HG03378 (cell line): ENCODE results near the gene PCSK2.

Experiments used
- ATAC-seq: cut with Tn5 transposase; IDR thresholded peaks from one replicate; pipeline ENCODE4 v1.9.1; 2021; ENCODE audit warnings: mild to moderate bottlenecking, moderate library complexity; ENCODE audit not compliant: unreplicated experiment

PCSK2 gene

DNA sequence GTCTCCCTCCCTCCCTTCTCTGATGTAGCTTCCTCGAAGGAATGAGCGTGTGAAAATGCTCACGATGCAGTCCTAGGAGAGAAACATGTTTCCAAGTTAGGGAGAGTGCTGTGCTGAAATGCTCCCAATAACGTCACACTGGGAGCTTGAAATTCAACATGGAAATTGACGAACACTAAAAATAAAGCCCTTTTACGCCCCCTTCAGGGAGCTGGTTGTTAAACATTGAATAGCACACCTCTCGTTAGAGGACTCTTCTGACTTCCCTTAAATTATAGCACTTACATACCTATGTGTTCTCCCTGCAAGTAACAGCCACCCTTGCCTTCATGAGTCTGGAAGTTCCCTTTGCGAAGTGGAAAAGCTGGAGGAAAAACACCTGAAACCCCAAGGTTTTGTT lies 215.7 kb downstream of the PCSK2 start:
- ATAC-seq, result no peak

DNA sequence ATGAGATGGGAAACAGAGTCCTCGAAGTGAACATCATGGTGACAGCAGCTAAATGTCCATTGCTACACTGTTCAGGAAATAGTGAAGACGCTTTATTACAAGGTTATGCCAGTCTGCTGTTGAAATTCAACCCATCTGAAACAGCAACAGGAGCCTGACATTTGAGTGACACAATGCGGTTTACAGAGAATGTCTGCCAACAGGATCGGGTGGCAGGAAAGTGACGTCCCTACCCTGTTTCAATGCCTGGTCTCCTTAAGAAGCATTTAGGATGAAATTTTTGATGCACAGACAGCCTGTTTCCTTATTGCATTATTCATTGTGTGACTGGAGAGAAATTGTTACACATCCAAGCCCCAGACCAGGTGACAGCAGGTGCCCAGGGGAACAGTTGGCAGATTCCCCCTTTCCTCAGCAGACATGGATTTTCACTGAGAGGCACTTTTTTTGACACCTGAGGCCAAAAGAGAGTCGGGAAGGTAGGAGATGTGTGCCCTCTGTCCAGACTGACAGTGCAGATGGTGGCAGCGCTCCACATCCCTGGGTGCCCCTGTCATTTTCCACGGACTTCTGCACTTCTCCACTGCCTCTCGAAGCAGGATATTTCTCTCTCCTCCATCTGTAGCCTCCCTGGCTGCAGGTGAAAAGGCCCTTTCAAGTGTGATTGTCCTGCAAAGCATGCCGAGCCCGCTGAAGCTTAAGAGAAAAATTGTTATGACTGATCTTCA lies 216.5 kb downstream of the PCSK2 start:
- ATAC-seq, result no peak

DNA sequence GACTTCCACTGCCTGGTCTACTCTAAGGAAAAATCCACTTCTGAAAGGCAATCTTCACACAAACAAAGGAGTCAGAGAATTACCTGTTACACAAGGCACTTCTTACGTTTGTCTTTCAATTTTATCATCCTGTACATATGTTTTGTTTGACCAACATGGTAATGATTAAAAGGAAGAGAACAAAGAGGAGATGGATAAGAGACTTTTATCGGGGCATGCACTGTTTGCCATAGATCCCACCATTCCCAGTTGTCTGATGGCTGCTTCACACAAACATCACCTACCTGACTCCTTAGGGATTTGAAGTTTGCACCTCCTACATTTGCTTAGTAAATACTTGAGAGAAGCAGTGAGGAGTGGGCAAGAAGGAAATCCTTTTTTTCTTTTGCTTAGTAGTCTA lies 217.3 kb downstream of the PCSK2 start:
- no peak for ATAC-seq

DNA sequence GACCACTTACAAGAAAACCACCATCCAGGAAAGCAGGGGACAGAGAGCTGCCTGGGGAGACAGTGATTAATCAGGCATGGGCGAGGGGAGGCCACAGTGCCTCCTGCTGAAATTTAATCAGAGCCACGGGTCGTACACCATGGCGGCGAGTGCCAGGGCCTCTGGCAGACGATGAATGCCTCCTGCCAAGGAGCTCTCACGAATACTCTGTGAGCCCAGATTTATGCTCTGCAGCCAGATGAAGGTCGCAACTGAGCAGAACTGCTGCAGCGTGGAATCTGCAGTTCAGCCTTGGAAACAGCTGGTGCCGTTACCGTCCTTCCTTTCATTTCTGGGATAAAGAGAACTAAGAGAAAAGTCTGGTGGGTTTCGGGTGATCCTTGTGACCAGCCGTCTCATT lies 218.7 kb downstream of the PCSK2 start:
- no peak for ATAC-seq

DNA sequence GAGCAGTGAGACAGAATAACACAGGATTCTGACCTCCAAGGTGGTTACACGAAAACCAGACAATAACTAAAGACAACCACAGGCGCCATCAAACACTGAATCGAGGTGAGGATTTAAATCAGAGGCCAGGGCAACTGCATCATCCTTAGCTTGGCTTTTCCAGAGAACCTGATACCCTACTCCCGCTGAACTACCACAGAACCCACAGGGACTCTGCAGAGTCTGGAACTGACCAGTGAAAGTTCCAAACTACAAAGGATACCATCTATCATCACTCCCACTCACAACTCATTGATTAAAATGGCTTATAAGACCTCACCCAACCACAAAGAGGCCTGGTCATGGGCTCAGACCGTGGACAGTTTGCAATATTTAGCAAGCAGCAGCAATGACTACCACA lies 219.3 kb downstream of the PCSK2 start:
- no peak for ATAC-seq

DNA sequence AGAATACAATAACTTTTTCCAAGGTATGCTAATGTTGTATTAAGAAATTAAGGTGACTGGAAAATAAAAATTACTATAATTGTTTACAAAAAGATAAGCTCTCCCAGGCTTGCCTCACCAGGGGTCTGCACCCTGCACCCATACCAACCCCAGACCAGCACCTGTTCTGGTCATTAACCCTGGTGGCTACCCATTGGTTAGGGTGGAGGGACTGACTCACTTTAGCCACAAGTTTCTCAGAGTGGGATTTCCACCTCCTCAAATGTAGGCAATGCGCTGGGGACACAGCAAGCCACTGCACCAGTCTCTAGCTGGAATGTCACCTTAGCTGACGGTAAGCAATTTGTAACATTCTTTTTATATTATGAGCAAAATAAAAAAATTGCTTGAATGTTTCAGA lies 221.2 kb downstream of the PCSK2 start:
- ATAC-seq, result no peak

DNA sequence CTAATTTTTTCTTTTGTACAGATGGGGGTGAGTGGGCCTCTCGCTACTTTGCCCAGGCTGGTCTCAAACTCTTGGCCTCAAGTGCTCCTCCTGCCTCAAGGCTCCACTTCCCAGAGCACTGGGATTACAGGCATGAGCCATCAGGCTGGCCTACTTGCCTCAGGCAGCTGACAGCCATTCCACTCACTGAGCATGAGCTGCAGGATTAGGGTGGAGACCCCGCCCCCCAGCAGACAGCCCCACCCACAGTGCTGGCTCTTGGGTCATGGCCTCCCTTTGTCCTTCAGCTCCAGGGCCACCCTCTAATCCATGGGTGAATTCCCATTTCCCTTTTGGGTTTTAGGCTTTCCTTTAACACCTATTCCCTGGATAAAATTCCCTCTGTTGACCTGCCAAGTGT lies 222.2 kb downstream of the PCSK2 start:
- no peak for ATAC-seq

DNA sequence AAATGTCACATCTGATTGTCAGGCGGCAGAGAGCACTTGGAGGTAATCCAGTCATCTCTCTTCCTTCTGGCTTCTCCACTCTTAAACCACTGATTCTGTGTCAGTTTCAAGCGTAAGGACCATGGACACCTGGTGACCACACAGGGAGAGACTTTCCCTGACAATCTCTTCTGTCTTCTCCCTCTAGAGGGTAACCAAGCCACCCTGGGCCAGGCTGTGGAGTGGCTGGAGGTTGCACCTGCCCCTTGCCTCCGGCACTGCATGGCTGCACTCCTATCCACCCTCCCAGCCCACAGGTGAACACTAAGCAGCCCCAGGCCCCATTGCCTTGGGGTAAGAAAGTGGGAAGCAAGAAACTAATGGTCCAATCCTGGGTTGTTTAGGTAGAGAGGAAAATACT lies 225.6 kb downstream of the PCSK2 start:
- ATAC-seq, result no peak

DNA sequence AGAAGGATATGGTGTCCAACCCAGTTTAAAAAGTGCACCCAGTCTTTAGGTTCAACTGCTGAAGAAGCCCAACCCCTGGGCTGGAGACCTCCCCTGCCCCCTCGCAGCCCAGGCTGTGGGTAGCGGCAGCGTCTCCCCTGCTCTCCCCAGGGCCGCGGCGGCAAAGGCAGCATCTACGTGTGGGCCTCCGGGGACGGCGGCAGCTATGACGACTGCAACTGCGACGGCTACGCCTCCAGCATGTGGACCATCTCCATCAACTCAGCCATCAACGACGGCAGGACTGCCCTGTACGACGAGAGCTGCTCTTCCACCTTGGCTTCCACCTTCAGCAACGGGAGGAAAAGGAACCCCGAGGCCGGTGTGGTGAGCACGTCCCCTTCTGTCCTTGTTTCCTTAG lies 226.8 kb downstream of the PCSK2 start:
- no peak for ATAC-seq

DNA sequence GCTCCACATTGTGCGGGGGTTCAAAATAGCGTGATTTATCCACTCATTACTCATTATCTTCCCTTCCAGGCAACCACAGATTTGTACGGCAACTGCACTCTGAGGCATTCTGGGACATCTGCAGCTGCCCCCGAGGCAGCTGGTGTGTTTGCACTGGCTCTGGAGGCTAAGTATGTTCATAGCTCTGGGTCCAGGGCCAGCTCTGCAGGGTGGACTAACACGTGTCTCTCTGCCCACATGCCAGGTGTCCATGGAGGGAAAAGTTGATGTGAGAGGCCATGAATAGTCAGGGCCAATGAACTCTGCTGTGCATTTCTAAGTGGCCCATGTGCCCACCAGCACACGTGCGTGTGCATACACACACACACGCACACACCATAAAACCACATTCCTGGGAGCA lies 229.4 kb downstream of the PCSK2 start:
- no peak for ATAC-seq

DNA sequence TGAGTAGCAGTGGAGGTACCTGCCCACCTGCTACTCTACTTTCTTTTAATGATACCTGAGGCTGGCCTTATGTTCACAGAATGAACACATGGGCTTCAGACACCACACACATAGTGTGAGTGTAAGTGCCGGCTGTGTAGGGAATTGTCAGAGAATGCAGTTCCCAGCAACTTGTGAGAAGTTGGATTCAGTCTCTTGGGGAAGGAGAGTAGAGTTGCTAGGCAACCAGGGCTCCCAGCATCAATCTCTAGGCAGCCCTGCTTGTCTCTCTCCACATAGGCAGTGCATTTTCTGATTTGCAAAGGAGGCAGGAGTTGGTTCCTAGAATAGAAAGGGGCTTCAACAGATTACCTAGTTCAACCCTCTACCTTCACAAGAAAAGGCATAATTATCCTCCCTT lies 230.2 kb downstream of the PCSK2 start:
- ATAC-seq, result no peak

DNA sequence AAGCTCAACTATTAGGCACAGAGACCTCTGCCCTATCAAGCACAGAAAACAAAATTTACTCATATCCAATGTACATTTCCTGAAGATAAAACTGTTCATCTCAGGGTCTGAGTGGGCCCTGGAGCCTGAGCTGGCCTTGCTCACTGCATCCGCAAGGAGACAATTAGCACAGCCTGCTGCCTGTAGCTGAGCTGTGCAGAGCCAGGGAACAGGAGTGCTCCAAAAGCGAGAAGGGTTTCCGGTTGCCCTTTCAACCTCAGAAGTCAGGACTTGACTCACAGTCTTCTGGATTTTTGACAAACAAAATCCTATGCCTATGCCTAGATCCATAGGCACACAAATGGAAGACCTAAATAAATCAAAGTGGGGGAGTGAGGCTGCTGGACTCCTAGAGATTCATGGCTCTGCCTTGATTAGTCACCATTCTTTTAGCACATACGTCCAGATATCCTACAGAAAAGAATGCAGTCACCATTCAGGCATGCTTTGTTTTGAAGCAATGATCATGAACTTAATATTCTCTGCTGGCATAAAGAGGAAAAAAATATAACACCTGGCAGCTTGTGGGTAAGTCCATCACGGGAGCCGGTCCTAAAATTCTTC lies 230.8 kb downstream of the PCSK2 start:
- no peak for ATAC-seq

DNA sequence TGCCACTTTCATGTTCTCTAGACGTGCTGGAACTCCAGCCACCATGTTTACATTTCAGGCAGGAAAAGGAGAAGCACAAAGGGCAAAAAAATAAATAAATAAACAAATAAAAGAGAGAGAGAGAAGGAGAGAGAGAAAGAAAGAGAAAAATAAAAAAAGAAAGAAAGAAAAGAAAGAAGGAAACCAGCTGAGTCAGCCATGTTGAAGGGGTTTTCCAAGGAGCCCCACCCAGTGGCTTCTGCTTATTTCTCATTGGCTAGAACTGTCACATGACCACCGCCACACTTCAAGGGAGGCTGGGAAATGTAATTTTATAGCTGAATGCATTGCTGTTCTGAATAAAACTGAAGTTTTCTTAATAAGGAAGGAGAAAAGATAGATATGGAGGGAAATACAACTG lies 233.3 kb downstream of the PCSK2 start:
- no peak for ATAC-seq

DNA sequence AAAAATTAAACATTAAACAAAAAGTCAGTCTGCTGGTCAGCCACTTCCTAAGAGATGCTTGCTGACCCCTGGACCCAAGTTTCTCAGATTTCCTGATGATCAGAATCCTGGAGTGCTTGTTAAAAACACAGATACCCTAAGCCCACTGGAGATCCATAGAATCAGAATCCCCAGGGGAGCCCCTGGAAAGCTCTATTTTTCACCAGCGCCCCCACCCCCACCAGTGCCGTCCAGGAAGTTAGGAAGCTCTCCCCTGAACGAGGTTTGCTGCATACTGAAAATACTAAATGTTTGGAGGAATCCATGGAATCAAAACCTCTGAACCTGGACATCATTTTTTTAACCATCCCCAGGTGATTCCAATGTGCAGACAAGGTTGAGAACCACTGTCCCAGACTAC lies 235.1 kb downstream of the PCSK2 start:
- no peak for ATAC-seq

DNA sequence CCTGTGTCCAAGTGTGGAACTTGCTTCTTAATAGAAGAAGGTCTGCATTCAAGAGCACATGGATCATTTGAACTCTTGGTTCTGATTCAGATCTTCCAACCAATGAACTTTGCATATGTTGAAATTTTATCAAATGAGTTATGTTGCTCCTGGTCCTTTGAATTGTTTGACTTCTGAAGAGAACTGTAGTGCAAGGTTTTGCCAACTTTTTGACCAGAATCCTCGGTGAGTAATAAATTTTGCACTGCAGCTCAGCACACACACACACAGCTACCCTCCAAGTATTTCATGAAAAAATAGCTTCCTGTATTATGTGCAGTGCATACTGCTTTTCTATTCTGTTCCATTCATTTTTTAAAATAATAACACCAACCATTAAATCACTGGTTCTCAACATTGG lies 236.9 kb downstream of the PCSK2 start:
- no peak for ATAC-seq

DNA sequence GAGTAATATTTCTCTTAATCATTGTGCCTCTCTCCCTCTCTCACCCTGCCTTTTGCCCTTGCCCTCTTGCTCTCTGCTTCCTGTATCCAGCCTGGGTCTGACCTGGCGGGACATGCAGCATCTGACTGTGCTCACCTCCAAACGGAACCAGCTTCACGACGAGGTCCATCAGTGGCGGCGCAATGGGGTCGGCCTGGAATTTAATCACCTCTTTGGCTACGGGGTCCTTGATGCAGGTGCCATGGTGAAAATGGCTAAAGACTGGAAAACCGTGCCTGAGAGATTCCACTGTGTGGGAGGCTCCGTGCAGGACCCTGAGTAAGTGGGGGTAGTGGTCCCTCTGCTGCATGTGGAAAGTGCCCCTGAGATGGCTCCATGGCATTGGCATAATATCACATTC lies 238.4 kb downstream of the PCSK2 start:
- ATAC-seq, result no peak

DNA sequence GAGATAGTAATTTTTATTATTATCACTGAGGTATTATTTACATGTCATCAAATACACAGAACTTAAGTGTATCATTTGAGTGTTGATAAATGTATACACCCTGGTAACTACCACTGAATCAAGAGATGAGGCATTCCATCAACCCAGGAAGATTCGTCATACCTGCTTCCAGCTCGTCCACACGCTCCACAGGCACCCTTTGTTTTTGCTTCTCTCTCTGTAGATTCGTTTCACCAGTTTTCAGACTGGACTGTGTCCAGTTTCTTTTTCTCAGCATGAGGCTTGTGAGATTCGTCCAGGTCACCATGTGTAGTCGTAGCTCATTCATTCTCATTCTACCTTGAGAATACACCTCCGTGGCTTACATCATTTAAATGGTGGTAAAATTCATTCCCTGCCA lies 239.8 kb downstream of the PCSK2 start:
- ATAC-seq, result no peak

DNA sequence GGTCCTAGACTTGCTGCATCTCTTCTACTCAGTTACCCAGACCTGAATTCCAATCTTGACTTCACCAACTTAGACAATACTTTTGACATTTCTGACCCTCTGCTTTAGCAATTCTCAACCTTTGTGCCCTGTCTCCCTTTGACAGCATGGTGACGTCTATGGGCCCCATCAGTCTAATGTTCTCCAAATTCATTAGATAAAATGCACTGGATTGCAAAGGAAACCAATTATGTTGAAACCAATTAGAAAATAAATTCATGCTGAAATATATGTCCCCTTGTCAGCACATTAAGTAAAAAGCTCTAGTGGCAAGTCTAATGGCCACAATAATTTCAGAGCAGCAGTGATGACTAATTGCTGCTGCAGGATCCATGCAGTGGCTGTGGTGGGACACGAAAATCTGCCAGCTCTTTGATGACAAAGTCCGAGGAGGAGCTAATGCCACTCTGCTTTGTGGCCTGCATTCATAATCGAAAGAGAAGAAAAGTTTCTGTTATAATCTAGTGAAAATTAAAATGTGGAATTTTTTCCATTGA lies 240.3 kb downstream of the PCSK2 start:
- ATAC-seq, result no peak

DNA sequence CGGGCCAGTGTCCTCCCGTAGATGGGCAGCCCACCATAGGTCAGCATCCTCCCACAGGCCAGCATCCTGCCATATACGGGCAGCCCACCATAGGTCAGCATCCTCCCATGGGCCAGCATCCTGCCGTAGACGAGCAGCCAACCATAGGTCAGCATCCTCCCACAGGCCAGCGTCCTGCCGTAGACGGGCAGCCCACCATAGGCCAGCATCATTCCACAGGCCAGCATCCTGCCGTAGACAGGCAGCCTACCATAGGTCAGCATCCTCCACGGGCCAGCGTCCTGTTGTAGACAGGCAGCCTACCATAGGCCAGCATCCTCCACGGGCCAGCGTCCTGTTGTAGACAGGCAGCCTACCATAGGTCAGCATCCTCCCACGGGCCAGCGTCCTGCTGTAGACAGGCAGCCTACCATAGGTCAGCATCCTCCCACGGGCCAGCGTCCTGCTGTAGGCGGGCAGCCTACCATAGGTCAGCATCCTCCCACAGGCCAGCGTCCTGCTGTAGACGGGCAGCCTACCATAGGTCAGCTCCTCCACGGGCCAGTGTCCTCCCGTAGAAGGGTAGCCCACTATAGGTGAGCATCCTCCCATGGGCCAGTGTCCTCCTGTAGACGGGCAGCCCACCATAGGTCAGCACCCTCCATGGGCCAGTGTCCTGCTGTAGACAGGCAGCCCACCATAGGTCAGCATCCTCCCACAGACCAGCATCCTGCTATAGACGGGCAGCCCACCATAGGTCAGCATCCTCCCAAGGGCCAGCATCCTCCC lies 241.4 kb downstream of the PCSK2 start:
- no peak for ATAC-seq

DNA sequence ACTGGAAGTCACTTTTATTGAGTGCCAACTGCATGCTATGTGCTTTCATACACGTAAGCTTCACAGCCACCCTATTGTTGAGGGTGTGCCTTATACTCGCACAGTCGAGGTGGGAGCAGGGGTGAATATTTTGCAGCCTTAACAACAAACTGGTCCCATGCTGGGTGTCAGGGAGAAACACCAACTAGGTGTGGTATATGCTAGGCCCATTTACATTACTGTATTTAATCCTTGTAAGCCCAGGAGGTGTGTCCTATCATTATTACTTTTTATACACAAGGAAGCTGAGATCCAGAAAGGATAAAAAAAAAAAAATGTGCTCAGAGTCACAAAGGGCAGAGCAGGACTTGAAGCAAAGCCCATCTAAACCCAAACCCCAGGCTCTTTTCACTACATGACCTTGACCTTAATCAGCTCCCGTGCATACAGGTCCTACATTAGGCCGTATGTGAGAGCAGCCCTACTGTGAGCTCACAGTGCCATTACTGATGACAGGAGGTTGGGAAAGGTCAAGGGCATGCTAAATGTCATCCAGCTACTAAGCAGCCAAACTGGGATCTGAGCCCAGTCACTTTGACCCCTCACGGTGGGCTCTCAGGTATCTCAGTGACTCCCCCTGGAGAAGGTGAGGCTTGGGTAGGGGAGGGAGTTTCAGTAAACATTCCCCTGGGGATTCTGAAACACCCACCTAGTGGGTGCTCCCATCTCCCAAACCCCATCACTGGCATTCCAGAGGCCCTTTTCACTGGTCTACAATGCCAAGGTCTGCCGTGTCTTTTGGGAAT lies 242.6 kb downstream of the PCSK2 start:
- ATAC-seq, result no peak

DNA sequence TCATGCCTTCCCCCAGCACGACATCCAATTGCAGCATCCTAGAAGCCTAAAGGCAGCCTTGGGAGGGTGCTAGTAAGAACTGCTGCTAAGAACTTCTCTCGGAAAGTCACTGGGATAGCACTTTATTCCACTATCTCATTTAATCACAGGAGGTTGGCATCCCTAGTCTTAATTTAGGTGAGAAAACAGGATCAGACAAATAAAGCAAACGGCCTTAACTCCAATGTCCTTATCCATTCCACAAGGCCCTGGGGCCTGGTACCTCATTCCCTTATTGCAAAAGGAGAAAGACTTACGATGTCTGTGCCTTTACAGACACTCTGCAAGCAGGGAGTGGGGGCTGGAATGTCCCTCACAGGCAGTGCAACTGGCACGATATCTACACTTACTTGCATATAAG lies 243.7 kb downstream of the PCSK2 start:
- ATAC-seq, result no peak
